Stomach (tissue), 4 donors: ENCODE results near the gene OLFML1.

Experiments used
- CTCF ChIP-seq, 7 experiments: fragments of 450-650 bp in 4 of 7; fragments of 200-600 bp in 3 of 7; sonication (generic) in 3 of 7; IDR thresholded peaks; one replicate each; pipeline ENCODE4 v1.5.1; 2016 to 2019; ENCODE audit warnings: antibody characterized with exemption in 7 of 7, control low read depth in 2 of 7, mild to moderate bottlenecking in 1 of 7
- EP300 ChIP-seq: sonication (generic); formaldehyde crosslinking; IDR thresholded peaks from one replicate; pipeline ENCODE4 v1.6.1; 2017; ENCODE audit warnings: antibody characterized with exemption
- POLR2A ChIP-seq, 4 donors: fragments of 450-650 bp; IDR thresholded peaks; one replicate each; pipeline ENCODE4 v1.6.1; 2016; ENCODE audit warnings: antibody characterized with exemption in 4 of 4, control low read depth in 2 of 4, mild to moderate bottlenecking in 1 of 4, moderate library complexity in 1 of 4
- POLR2AphosphoS5 ChIP-seq, 3 donors: sonication (generic); formaldehyde crosslinking; IDR thresholded peaks; one replicate each; pipeline ENCODE4 v1.6.1; 2016; ENCODE audit warnings: antibody characterized with exemption in 3 of 3

- no peak for TF ChIP-seq CTCF (IDR thresholded peaks at IDR 0.05)
- no peak for TF ChIP-seq EP300
- no peak for TF ChIP-seq POLR2A (IDR thresholded peaks at IDR 0.05)
- TF ChIP-seq POLR2AphosphoS5 (IDR thresholded peaks at IDR 0.05) = no peak
Observed at GRCh38 chr11:7454854-7455253, 30.5 kb upstream of the OLFML1 start.
